Activated naive CD4-positive, alpha-beta T cell treated with anti-CD3 and anti-CD28 coated beads, Interleukin-2, amount 50 U/mL, for 24 hours (primary cell): ENCODE measurements around the gene DLST.

Experiments used
- H3K27ac Mint-ChIP-seq: one replicate; pipeline ENCODE4 v1.8.0; 2021; ENCODE audit warnings: mild to moderate bottlenecking, mixed read lengths
- H3K27me3 Mint-ChIP-seq: one replicate; pipeline ENCODE4 v1.8.0; 2021; ENCODE audit warnings: mixed read lengths
- H3K36me3 Mint-ChIP-seq: one replicate; pipeline ENCODE4 v1.8.0; 2021; ENCODE audit warnings: mixed read lengths
- H3K4me1 Mint-ChIP-seq: one replicate; pipeline ENCODE4 v1.8.0; 2021; ENCODE audit warnings: mixed read lengths
- H3K4me3 Mint-ChIP-seq: one replicate; pipeline ENCODE4 v1.8.0; 2021; ENCODE audit warnings: mild to moderate bottlenecking, mixed read lengths
- H3K9me3 Mint-ChIP-seq: one replicate; pipeline ENCODE4 v1.8.0; 2021; ENCODE audit warnings: mixed read lengths

Gene DLST

DNA sequence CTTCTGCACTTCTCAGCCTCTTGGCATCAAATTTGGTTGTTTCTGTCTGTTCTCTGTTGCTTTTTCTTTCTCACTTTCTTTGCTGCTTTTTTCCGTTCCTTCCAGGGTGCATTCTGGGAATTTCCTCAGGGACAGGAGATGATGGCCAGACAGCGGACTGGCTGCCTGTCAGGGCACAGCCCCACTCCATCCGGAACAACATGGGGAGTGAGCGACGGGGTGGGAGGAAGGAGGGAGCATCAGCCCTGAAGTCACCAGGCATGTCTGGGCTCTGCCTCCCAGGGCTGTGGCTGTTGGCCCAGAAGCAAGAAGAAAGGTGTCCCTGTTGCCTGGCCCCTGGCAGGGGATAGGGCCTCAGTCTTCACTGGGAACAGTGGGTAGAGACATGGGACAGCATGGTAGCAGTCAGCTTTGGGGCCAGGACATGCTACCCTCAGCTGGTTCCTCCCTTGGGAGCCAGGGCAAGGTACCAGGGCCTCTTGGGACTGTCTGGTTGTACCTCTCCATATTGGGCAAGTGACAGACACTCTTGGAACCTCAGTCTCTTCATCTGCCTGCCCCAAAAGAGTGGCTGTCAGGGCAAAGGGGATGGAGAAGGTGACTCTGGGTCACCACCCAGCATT lies 65.1 kb downstream of the DLST start:
- Mint-ChIP-seq H3K36me3 (no peaks in the 10 kb centered on the region), H3K27ac (no peak overlapping the region), H3K9me3 (no peaks in the 10 kb centered on the region), H3K4me3 (no peak overlapping the region), H3K4me1 (peaks cover 24% of the 10 kb centered on the region), H3K27me3 (no peaks in the 10 kb centered on the region)

GRCh38 chr14:74947353-74948227 lies 65.9 kb downstream of the DLST start:
- no peaks in the 10 kb centered on the region for H3K9me3 Mint-ChIP-seq
- H3K4me3 Mint-ChIP-seq: no peak overlapping the region
- peaks cover 16% of the 10 kb centered on the region for H3K4me1 Mint-ChIP-seq
- no peak overlapping the region for H3K27ac Mint-ChIP-seq
- H3K27me3 Mint-ChIP-seq: no peaks in the 10 kb centered on the region
- H3K36me3 Mint-ChIP-seq: no peaks in the 10 kb centered on the region

- Mint-ChIP-seq H3K4me1 (peaks cover 7% of the 10 kb centered on the region), H3K27ac (no peak overlapping the region), H3K36me3 (no peaks in the 10 kb centered on the region)
These were observed 66.8 kb downstream of the DLST start for GRCh38 chr14:74948228-74949175.

GRCh38 chr14:74949191-74949601 lies 67.5 kb downstream of the DLST start:
- no peak overlapping the region for H3K4me3 Mint-ChIP-seq
- no peaks in the 10 kb centered on the region for H3K36me3 Mint-ChIP-seq
- H3K27me3 Mint-ChIP-seq: no peaks in the 10 kb centered on the region
- no peak overlapping the region for H3K27ac Mint-ChIP-seq
- H3K9me3 Mint-ChIP-seq: no peaks in the 10 kb centered on the region
- H3K4me1 Mint-ChIP-seq: peaks cover 7% of the 10 kb centered on the region

More at GRCh38 chr14:74948228-74949175, 66.8 kb downstream of the DLST start:
- no peaks in the 10 kb centered on the region for H3K27me3 Mint-ChIP-seq
- H3K4me3 Mint-ChIP-seq: no peak overlapping the region
- H3K9me3 Mint-ChIP-seq: no peaks in the 10 kb centered on the region

GRCh38 chr14:74949859-74950573 lies 68.3 kb downstream of the DLST start:
- Mint-ChIP-seq H3K27me3 (no peaks in the 10 kb centered on the region), H3K27ac (no peak overlapping the region), H3K4me1 (peaks cover 7% of the 10 kb centered on the region), H3K36me3 (no peaks in the 10 kb centered on the region), H3K4me3 (no peak overlapping the region), H3K9me3 (no peaks in the 10 kb centered on the region)

DNA sequence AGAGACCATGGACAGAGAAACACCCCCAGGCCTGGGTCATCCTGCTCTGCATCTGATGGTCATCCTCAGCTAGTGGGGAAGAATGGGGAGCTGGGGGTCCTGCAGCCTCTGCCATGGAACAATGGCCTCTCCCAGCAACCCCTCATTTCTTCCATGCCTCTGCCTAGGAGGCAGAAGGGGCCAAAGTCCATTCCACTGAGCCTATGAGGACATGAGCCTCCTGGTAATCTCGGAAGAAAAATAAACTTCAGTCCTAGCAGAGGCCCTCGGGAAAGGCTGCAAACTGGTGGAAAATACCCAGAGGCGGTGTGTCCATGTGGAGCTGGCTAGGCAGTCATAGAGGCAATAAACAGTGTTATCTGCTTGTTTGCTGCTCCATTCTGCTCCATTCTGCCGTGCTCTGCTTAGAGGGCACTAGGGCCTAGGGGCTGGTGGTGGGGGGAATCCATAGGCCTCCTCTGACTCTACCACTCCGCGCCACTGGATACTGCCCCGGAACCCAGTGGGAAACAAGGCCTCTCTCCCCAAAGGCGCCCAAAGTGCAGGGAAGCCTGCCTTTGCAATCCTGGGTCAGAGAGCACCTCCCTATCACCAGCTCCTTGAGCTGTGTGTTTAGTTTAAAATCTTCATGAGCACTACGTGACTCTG lies 69.2 kb downstream of the DLST start:
- Mint-ChIP-seq H3K27ac (no peak overlapping the region), H3K27me3 (no peaks in the 10 kb centered on the region), H3K4me1 (peaks cover 7% of the 10 kb centered on the region), H3K9me3 (no peaks in the 10 kb centered on the region), H3K4me3 (no peak overlapping the region), H3K36me3 (no peaks in the 10 kb centered on the region)

DNA sequence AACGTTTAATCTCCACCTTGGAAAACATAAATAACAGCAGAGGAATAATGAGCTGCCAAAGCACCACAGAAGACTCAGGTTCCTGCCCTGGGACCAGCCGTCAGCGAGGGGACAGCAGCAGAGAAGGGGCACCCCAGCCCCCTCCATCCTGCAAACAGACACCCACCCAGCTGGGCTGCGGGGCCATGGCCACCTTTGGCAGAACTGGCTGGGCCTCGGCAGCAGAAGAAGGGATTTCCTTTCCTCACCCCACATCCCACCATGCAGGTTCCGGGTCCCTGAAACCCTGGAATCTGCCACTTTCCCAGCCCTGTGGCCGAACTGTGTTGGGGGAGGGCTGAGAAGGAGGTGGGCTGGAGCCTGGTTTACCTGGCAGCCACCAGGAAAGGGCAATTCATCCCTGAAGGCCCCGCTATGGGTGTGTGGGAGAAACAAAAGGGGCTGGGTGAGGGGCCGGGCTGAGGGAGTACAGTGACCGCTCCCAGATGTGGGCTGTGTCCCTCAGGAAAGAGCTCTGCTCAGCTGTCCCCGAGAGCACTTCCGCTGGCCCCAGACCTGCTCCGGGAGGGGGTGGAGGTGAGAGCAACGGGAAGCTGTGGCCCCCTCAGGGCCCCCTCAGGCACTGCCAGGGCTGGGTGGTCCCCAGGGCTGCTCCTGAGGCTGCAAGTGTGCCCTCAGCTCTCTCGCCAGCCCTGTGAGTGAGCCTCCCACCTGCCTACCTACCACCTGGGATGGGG lies 69.9 kb downstream of the DLST start:
- H3K4me3 Mint-ChIP-seq: no peak overlapping the region
- peaks cover 2% of the 10 kb centered on the region for H3K4me1 Mint-ChIP-seq
- no peaks in the 10 kb centered on the region for H3K9me3 Mint-ChIP-seq
- no peaks in the 10 kb centered on the region for H3K27me3 Mint-ChIP-seq
- no peak overlapping the region for H3K27ac Mint-ChIP-seq
- H3K36me3 Mint-ChIP-seq: no peaks in the 10 kb centered on the region

DNA sequence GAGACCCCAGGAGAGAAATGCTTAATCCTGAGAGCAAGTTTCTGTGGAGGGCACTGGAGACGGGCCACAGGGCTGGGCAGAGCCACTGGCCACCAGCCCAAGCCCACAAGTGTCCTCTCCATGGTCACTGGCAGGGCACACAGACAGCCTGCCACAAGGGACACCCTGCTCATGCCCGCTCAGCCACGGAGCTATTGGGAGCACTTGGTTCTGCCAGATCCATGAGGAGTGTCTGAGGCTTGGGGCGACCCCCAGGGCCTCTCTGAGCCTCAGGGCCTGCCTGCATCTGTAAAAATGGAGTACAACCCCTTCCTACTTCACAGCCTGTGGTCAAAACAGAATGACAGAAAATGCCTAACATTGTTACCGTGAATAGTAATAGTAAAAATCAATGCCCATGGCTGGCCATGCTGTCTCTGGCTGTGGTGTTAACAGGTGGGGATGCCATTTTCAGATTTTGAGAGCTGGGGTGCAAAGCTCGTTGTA lies 70.5 kb downstream of the DLST start:
- H3K4me3 Mint-ChIP-seq: no peak overlapping the region
- no peaks in the 10 kb centered on the region for H3K36me3 Mint-ChIP-seq
- no peaks in the 10 kb centered on the region for H3K4me1 Mint-ChIP-seq
- no peaks in the 10 kb centered on the region for H3K27me3 Mint-ChIP-seq
- H3K9me3 Mint-ChIP-seq: no peaks in the 10 kb centered on the region
- H3K27ac Mint-ChIP-seq: no peak overlapping the region

GRCh38 chr14:74952697-74953484 lies 71.2 kb downstream of the DLST start:
- Mint-ChIP-seq H3K27ac (no peak overlapping the region), H3K36me3 (no peaks in the 10 kb centered on the region), H3K4me3 (no peak overlapping the region), H3K4me1 (no peaks in the 10 kb centered on the region), H3K9me3 (no peaks in the 10 kb centered on the region), H3K27me3 (no peaks in the 10 kb centered on the region)
